DND-41 (cell line): ENCODE data around the gene P2RY2.

Experiments used
- ATAC-seq: fragments of 200-7000 bp; cut with Tn5 transposase; 3 replicates; pipeline ENCODE4 v1.9.1; 2021; ENCODE audit warnings: low read depth; ENCODE audit not compliant: insufficient read depth
- DNase-seq: peaks from one replicate; pipeline ENCODE4 v3.0.0-alpha.2; 2020
- H2AFZ ChIP-seq: 2 replicates; pipeline ENCODE4 v1.6.0; 2012; ENCODE audit warnings: low read depth, low read length
- H3K27ac ChIP-seq: 2 replicates; pipeline ENCODE4 v1.5.1; 2012; ENCODE audit warnings: low read length, inconsistent platforms
- H3K27me3 ChIP-seq: fragments of 200-600 bp; sonication (generic); 2 replicates; pipeline ENCODE4 v1.6.0; 2012; ENCODE audit warnings: low read length, mild to moderate bottlenecking, inconsistent platforms; ENCODE audit not compliant: insufficient read depth, poor library complexity
- H3K36me3 ChIP-seq: 2 replicates; pipeline ENCODE4 v1.5.1; 2012; ENCODE audit warnings: low read length, inconsistent platforms; ENCODE audit not compliant: insufficient read depth
- H3K4me1 ChIP-seq: 2 replicates; pipeline ENCODE4 v1.5.1; 2012; ENCODE audit warnings: mild to moderate bottlenecking, low read length; ENCODE audit not compliant: insufficient read depth
- H3K4me2 ChIP-seq: 2 replicates; pipeline ENCODE4 v1.6.0; 2012; ENCODE audit warnings: mild to moderate bottlenecking, moderate library complexity, low read length, inconsistent platforms; ENCODE audit not compliant: insufficient read depth
- H3K4me3 ChIP-seq, 2 experiments: fragments of 200-600 bp in 1 of 2; shearing (Covaris generic) in 1 of 2; 2 replicates each; pipeline ENCODE4 v1.5.1; 2012 to 2016; ENCODE audit warnings: inconsistent platforms in 2 of 2, low read length in 2 of 2, mild to moderate bottlenecking in 2 of 2, low read depth in 1 of 2, moderate library complexity in 1 of 2
- H3K79me2 ChIP-seq: 2 replicates; pipeline ENCODE4 v1.6.0; 2012; ENCODE audit warnings: low read length, inconsistent platforms; ENCODE audit not compliant: insufficient read depth
- H3K9ac ChIP-seq: 2 replicates; pipeline ENCODE4 v1.6.0; 2012; ENCODE audit warnings: low read depth, mild to moderate bottlenecking, inconsistent platforms, low read length, moderate library complexity
- H3K9me3 ChIP-seq: 2 replicates; pipeline ENCODE4 v1.5.1; 2012; ENCODE audit warnings: low read length, moderate library complexity, mild to moderate bottlenecking, inconsistent platforms; ENCODE audit not compliant: insufficient read depth, severe bottlenecking
- H4K20me1 ChIP-seq: 2 replicates; pipeline ENCODE4 v1.6.0; 2012; ENCODE audit warnings: low read length; ENCODE audit not compliant: insufficient read depth
- CTCF ChIP-seq: IDR thresholded peaks from 2 replicates; pipeline ENCODE4 v1.5.1; 2012; ENCODE audit warnings: borderline replicate concordance, low read length, moderate library complexity, mild to moderate bottlenecking; ENCODE audit not compliant: poor library complexity, severe bottlenecking; ENCODE audit errors: extremely low read depth
- EZH2 ChIP-seq: IDR thresholded peaks from 3 replicates; pipeline ENCODE4 v1.6.1; 2012; ENCODE audit warnings: borderline replicate concordance, low read depth, mild to moderate bottlenecking, moderate library complexity, low read length, inconsistent platforms; ENCODE audit not compliant: severe bottlenecking

The P2RY2 gene

GRCh38 chr11:73236205-73236765, 18.2 kb downstream of the P2RY2 start:
- no peak overlapping the region for H3K27ac ChIP-seq

GRCh38 chr11:73236854-73237253, 18.8 kb downstream of the P2RY2 start:
- Histone ChIP-seq H3K79me2 (no peaks in the 10 kb centered on the region), H3K4me1 (no peaks in the 10 kb centered on the region), H4K20me1 (no peaks in the 10 kb centered on the region), H2AFZ (no peak overlapping the region), H3K9ac (no peak overlapping the region), H3K36me3 (no peaks in the 10 kb centered on the region), H3K4me3 (no peak overlapping the region), H3K27ac (no peak overlapping the region), H3K27me3 (no peaks in the 10 kb centered on the region), H3K9me3 (no peaks in the 10 kb centered on the region), H3K4me2 (no peak overlapping the region)
- ATAC-seq, result peak; percentile 72
- DNase-seq, result peak; percentile 46
- TF ChIP-seq CTCF, result peak; percentile 66
- TF ChIP-seq EZH2, result no peak

More at GRCh38 chr11:73236205-73236765, 18.2 kb downstream of the P2RY2 start:
- no peak overlapping the region for H3K4me2 ChIP-seq
- no peaks in the 10 kb centered on the region for H4K20me1 ChIP-seq
- H2AFZ ChIP-seq, result no peak overlapping the region
- H3K9me3 ChIP-seq, result no peaks in the 10 kb centered on the region
- no peaks in the 10 kb centered on the region for H3K79me2 ChIP-seq
- no peaks in the 10 kb centered on the region for H3K36me3 ChIP-seq
- no peak overlapping the region for H3K9ac ChIP-seq
- no peak overlapping the region for H3K4me3 ChIP-seq
- H3K27me3 ChIP-seq, result no peaks in the 10 kb centered on the region
- no peaks in the 10 kb centered on the region for H3K4me1 ChIP-seq
- DNase-seq, result no peak
- no peak for ATAC-seq
- TF ChIP-seq EZH2, result no peak
- TF ChIP-seq CTCF, result no peak

- Histone ChIP-seq H3K4me2 (no peak overlapping the region), H3K27me3 (no peaks in the 10 kb centered on the region), H3K9ac (no peak overlapping the region), H3K9me3 (no peaks in the 10 kb centered on the region), H2AFZ (no peak overlapping the region), H3K4me3 (no peak overlapping the region), H3K4me1 (peaks cover 6% of the 10 kb centered on the region), H3K27ac (no peak overlapping the region), H3K79me2 (no peaks in the 10 kb centered on the region), H4K20me1 (no peaks in the 10 kb centered on the region), H3K36me3 (no peaks in the 10 kb centered on the region)
- no peak for DNase-seq
- ATAC-seq, result no peak
- TF ChIP-seq EZH2 (no peak), CTCF (no peak)
Observed at GRCh38 chr11:73237471-73238290, 19.6 kb downstream of the P2RY2 start.

- Histone ChIP-seq H3K4me2 (no peak overlapping the region), H3K4me3 (no peak overlapping the region), H4K20me1 (no peaks in the 10 kb centered on the region), H3K79me2 (no peaks in the 10 kb centered on the region), H3K9me3 (no peaks in the 10 kb centered on the region), H3K4me1 (peaks cover 9% of the 10 kb centered on the region), H3K27me3 (no peaks in the 10 kb centered on the region), H3K9ac (no peak overlapping the region), H3K36me3 (no peaks in the 10 kb centered on the region), H3K27ac (no peak overlapping the region), H2AFZ (no peak overlapping the region)
- no peak for TF ChIP-seq EZH2
- no peak for TF ChIP-seq CTCF
- DNase-seq, result no peak
- no peak for ATAC-seq
Observed at GRCh38 chr11:73239111-73239521, 21.0 kb downstream of the P2RY2 start.
